Fibroblast of lung (primary cell): Measurements from ENCODE around the gene PLEKHA7. TPM values are rescaled to one million over a fixed set of nuclear protein-coding genes. Genes with fewer than 3 reads are reported as not detected.

Experiments
- DNase-seq, 2 donors: peaks; one replicate each; pipeline versions ENCODE4 v3.0.0 to v3.0.0-alpha.2; 2010; ENCODE audit warnings: low read depth in 2 of 2
- H2AFZ ChIP-seq: 2 replicates; pipeline ENCODE4 v1.5.1; 2012; ENCODE audit warnings: low read length, control low read depth, inconsistent platforms
- H3K27ac ChIP-seq: 2 replicates; pipeline ENCODE4 v1.5.1; 2011; ENCODE audit warnings: low read length, control low read depth; ENCODE audit not compliant: insufficient read depth
- H3K27me3 ChIP-seq: 2 replicates; pipeline ENCODE4 v1.5.1; 2011; ENCODE audit warnings: mild to moderate bottlenecking, low read length; ENCODE audit not compliant: control insufficient read depth, insufficient read depth
- H3K36me3 ChIP-seq: 2 replicates; pipeline ENCODE4 v1.5.1; 2011; ENCODE audit warnings: low read length; ENCODE audit not compliant: control insufficient read depth, insufficient read depth
- H3K4me1 ChIP-seq: 2 replicates; pipeline ENCODE4 v1.5.1; 2011; ENCODE audit warnings: low read length; ENCODE audit not compliant: control insufficient read depth, insufficient read depth; ENCODE audit errors: extremely low read depth
- H3K4me2 ChIP-seq: 2 replicates; pipeline ENCODE4 v1.5.1; 2011; ENCODE audit warnings: low read length, control low read depth; ENCODE audit not compliant: insufficient read depth; ENCODE audit errors: extremely low read depth
- H3K4me3 ChIP-seq, 4 experiments: fragments of 200-600 bp in 1 of 4; sonication (generic) in 1 of 4; replicated peaks in 1 of 4; 2 replicates each; pipeline ENCODE4 v1.5.1; 2011 to 2016; ENCODE audit warnings: low read length in 4 of 4, low read depth in 3 of 4, mild to moderate bottlenecking in 3 of 4, control low read depth in 2 of 4, inconsistent platforms in 1 of 4, mixed read lengths in 1 of 4; ENCODE audit not compliant: insufficient read depth in 1 of 4; ENCODE audit errors: control extremely low read depth in 1 of 4
- H3K79me2 ChIP-seq: 2 replicates; pipeline ENCODE4 v1.5.1; 2012; ENCODE audit warnings: mild to moderate bottlenecking, low read length, inconsistent platforms; ENCODE audit not compliant: control insufficient read depth, insufficient read depth
- H3K9ac ChIP-seq: 2 replicates; pipeline ENCODE4 v1.5.1; 2011; ENCODE audit warnings: mild to moderate bottlenecking, low read length, control low read depth; ENCODE audit not compliant: insufficient read depth
- H3K9me3 ChIP-seq: 2 replicates; pipeline ENCODE4 v1.5.1; 2012; ENCODE audit warnings: low read depth, low read length; ENCODE audit not compliant: control insufficient read depth, insufficient read depth
- H4K20me1 ChIP-seq: 2 replicates; pipeline ENCODE4 v1.5.1; 2011; ENCODE audit warnings: low read length; ENCODE audit not compliant: control insufficient read depth, insufficient read depth; ENCODE audit errors: extremely low read depth
- EZH2 ChIP-seq: IDR thresholded peaks from 2 replicates; pipeline ENCODE4 v1.5.1; 2012; ENCODE audit warnings: low read length, control low read depth, mild to moderate bottlenecking; ENCODE audit errors: missing control alignments
- polyA plus RNA-seq, 2 donors: library from polyadenylated mRNA; depleted of rRNA in 1 of 2; stranded (reverse) in 1 of 2; unstranded in 1 of 2; fragments of >200 nt; gene quantifications; 2 replicates each; pipeline ENCODE4 v1.2.1, GENCODE V29; 2011 to 2012; ENCODE audit warnings: missing spikeins in 1 of 2
- total RNA-seq: library from RNA; depleted of rRNA; stranded (reverse); fragments of >200 nt; gene quantifications from 2 replicates; pipeline ENCODE4 v1.2.1, GENCODE V29; 2014
- TF ChIP-seq, protein P1 (sequence below), 2 donors: IDR thresholded peaks in 1 of 2; conservative IDR thresholded peaks in 1 of 2; 1 replicate in 1 of 2; 2 replicates in 1 of 2; pipeline ENCODE4 v1.5.1; 2011 to 2012; ENCODE audit warnings: low read length in 2 of 2, control low read depth in 1 of 2, inconsistent platforms in 1 of 2, low read depth in 1 of 2, mild to moderate bottlenecking in 1 of 2

The PLEKHA7 gene
- total and polyA plus RNA-seq, 2 donors (not counting 1 experiment from before 2014, with no cell fraction given) = 0.11 to 0.17 TPM

DNA sequence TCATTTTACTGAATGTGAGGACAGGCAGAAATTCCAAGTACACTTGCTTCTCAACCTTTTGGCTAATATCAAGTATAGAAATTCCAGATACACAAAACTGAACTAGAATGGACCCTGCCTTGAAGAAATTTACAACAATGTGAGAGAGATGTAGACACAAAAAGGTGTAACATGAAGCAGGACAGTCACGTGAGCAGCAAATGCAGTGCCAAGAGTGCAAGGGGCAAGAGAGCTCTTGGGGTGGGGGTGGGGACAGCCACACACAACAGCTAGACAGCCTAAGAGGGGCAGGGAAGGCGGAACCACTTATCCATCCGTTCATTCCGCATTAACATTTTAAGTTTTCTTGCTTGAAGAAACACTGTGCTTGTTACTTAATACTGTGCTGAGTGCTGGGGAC lies 28.9 kb downstream of the PLEKHA7 start:
- Histone ChIP-seq H3K36me3 (no peaks in the 10 kb centered on the region), H3K27me3 (peaks cover under 1% of the 10 kb centered on the region), H3K79me2 (no peaks in the 10 kb centered on the region), H3K9me3 (no peaks in the 10 kb centered on the region), H3K9ac (no peak overlapping the region), H3K27ac (no peak overlapping the region), H3K4me1 (no peaks in the 10 kb centered on the region), H3K4me2 (no peak overlapping the region), H3K4me3 (no peak overlapping the region), H4K20me1 (no peaks in the 10 kb centered on the region), H2AFZ (no peak overlapping the region)
- TF ChIP-seq, protein P1, sequence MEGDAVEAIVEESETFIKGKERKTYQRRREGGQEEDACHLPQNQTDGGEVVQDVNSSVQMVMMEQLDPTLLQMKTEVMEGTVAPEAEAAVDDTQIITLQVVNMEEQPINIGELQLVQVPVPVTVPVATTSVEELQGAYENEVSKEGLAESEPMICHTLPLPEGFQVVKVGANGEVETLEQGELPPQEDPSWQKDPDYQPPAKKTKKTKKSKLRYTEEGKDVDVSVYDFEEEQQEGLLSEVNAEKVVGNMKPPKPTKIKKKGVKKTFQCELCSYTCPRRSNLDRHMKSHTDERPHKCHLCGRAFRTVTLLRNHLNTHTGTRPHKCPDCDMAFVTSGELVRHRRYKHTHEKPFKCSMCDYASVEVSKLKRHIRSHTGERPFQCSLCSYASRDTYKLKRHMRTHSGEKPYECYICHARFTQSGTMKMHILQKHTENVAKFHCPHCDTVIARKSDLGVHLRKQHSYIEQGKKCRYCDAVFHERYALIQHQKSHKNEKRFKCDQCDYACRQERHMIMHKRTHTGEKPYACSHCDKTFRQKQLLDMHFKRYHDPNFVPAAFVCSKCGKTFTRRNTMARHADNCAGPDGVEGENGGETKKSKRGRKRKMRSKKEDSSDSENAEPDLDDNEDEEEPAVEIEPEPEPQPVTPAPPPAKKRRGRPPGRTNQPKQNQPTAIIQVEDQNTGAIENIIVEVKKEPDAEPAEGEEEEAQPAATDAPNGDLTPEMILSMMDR (conservative IDR thresholded peaks at IDR 0.05 in 1 of 2, IDR thresholded peaks at IDR 0.05 in 1 of 2; ENCODE audit: low read depth in 1 of 2, low read length in 2 of 2) = no peak
- TF ChIP-seq EZH2 = no peak
- DNase-seq = no peak

DNA sequence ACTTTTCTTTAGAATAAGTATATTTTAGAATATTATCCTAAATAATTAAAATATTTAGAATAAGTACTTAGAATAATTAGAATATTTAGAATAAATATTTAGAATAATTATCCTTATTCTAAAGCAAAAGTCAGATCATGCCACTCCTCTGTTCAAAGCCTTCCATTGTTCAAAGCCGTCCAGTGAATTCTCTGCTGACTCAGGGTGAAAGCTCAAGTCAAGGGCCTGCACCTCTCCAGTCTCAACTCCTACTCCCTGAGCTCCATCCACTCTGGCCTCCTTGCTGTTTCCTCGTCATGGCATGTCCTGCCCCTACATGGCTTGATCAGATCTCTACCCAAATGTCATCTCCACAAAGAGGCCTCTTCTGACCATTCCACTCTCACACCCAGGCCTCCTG lies 30.0 kb downstream of the PLEKHA7 start:
- H3K27me3 ChIP-seq = no peaks in the 10 kb centered on the region
- no peak overlapping the region for H3K27ac ChIP-seq
- H3K9ac ChIP-seq = no peak overlapping the region
- no peak overlapping the region for H3K4me2 ChIP-seq
- no peak overlapping the region for H2AFZ ChIP-seq
- H3K9me3 ChIP-seq = no peaks in the 10 kb centered on the region
- no peak overlapping the region for H3K4me3 ChIP-seq
- TF ChIP-seq, protein P1 (conservative IDR thresholded peaks at IDR 0.05 in 1 of 2, IDR thresholded peaks at IDR 0.05 in 1 of 2; ENCODE audit: low read depth in 1 of 2, low read length in 2 of 2) = no peak
- TF ChIP-seq EZH2 = no peak
- H4K20me1 ChIP-seq = no peaks in the 10 kb centered on the region
- no peaks in the 10 kb centered on the region for H3K4me1 ChIP-seq
- no peaks in the 10 kb centered on the region for H3K36me3 ChIP-seq
- DNase-seq = no peak
- no peaks in the 10 kb centered on the region for H3K79me2 ChIP-seq

DNA sequence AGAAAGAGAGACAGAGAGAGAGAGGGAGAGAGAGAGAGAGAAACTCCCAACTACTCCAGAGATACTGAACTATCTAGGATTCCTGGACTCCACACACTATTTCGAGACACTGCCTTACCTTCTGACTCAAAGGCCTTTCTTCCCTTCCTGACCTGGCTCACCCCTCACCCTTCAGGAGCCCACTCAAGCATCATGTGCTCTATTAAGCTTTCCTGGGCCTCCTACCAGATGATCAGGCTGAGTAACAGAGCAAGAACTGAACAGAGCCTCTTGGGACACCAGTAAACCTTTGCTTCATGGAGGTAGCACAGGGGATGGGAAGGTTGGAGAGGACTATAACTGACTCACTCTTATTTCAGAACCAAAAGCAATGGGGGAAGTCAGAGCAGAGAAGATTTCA lies 31.4 kb downstream of the PLEKHA7 start:
- TF ChIP-seq EZH2 = no peak
- TF ChIP-seq, protein P1 (conservative IDR thresholded peaks at IDR 0.05 in 1 of 2, IDR thresholded peaks at IDR 0.05 in 1 of 2; ENCODE audit: low read depth in 1 of 2, low read length in 2 of 2) = no peak
- Histone ChIP-seq H3K36me3 (no peaks in the 10 kb centered on the region), H3K4me1 (no peaks in the 10 kb centered on the region), H3K9ac (no peak overlapping the region), H3K4me2 (no peak overlapping the region), H2AFZ (no peak overlapping the region), H3K79me2 (no peaks in the 10 kb centered on the region), H4K20me1 (no peaks in the 10 kb centered on the region), H3K9me3 (no peaks in the 10 kb centered on the region), H3K4me3 (no peak overlapping the region), H3K27me3 (no peaks in the 10 kb centered on the region), H3K27ac (no peak overlapping the region)
- no peak for DNase-seq
